ENCODE measurements around the gene NGLY1. TPM values are rescaled to one million over a fixed set of nuclear protein-coding genes. Genes with fewer than 3 reads are reported as not detected.

NGLY1 gene
- total RNA-seq, 1 experiment from 2014 or later: 27.0 TPM

DNA sequence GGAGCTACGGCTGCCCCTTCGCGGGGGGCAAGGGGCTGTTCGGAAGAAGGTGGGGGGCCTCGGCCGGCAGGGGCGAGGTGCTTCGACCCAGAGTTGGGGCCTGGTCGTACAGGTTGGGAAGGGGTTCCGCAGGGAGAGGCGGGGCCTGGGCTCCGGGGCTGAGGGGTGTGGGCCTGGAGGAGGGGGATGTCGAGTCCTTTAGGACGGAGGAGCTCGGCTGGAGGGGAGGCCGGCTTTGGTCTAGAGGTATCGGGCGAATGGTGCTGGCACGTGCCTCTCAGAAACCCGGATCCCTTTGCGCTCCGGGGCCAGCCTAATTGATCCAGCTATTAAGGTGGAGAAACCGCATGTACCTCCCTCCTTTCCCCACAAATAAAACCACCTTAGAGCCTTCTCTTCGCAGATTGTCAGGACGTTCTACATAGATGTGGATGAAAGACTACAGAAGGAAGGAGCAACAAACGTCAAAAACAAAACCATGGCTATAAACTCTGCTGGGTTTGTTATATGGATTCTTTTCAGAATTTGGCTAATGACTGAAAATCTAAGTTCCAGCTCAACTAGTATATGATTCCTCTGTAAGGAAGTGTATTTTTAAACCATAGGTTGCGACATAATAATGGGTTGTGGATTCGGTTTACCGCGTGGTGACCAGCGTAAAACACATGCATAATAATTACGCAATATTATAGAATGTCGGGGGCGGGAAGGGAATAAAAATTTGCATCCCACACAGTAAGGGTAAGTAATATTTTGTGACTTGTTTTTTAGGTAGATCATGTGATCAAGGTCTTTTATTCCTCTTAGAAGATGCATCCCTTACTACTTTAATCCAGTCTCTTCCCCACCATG lies 644 bp upstream of the NGLY1 start:
- 0 out of 2 replicates have a peak overlapping the region, but pooled peaks have one; percentile 68 for H3K14ac ChIP-seq (ENCODE audit: insufficient read depth, low read length)
- DNase-seq: peak; percentile 86
- no peak overlapping the region for H4K5ac ChIP-seq (ENCODE audit: insufficient read length, low read depth, low read length)
- H3K27ac ChIP-seq (ENCODE audit: insufficient read length, low read depth, low read length): no peak overlapping the region
- H3K4me1 ChIP-seq (ENCODE audit: insufficient read depth, low read length): no peaks in the 10 kb centered on the region
- no peaks in the 10 kb centered on the region for H4K20me1 ChIP-seq (ENCODE audit: control insufficient read depth, insufficient read depth, insufficient read length)
- no peak overlapping the region for H2BK12ac ChIP-seq (ENCODE audit: insufficient read length, low read depth, low read length)
- peak overlapping the region; percentile 83 for H3K18ac ChIP-seq (ENCODE audit: insufficient read length, low read depth, low read length)
- no peak overlapping the region for H2AK5ac ChIP-seq (ENCODE audit: insufficient read length, low read length)
- H3K4ac ChIP-seq (ENCODE audit: low read depth, low read length): no peak overlapping the region
- WGBS (ENCODE audit: extremely low coverage, insufficient read length, low lambda C conversion rate): no CpG with 5 or more reads among the region's 34 CpGs
- Mint-ChIP-seq H3K36me3 (ENCODE audit: insufficient read depth in 1 of 3, low read depth in 3 of 3) (peaks cover 0 to 8% (median 0%) of the 10 kb centered on the region in 3 experiments; a peak in 2 of 7 replicates), H3K4me3 (peak overlapping the region; percentile 68 to 77), H3K4me1 (peaks cover 35 to 36% of the 10 kb centered on the region in 2 experiments), H3K27ac (peak overlapping the region in 1 of 3 experiments; percentile 95; a peak in 2 of 7 replicates), H3K9me3 (peaks cover 0 to 4% of the 10 kb centered on the region in 2 experiments; a peak in 1 of 5 replicates), H3K27me3 (ENCODE audit: low read depth) (peaks cover 7% of the 10 kb centered on the region)
- no peak overlapping the region for H3K56ac ChIP-seq (ENCODE audit: insufficient read length, low read depth, low read length)
- peak overlapping the region; percentile 11 for H3K9ac ChIP-seq (ENCODE audit: extremely low read depth, insufficient read length, low read length)
- no peak overlapping the region for H3T11ph ChIP-seq (ENCODE audit: low read length)
- H2AFZ ChIP-seq (ENCODE audit: low read length): peak overlapping the region; percentile 82
- no peaks in the 10 kb centered on the region for H3K9me3 ChIP-seq (ENCODE audit: control insufficient read depth, low read depth, low read length)
- H3K79me1 ChIP-seq (ENCODE audit: insufficient read depth, low read depth, low read length, poor library complexity, severe bottlenecking): no peaks in the 10 kb centered on the region
- H4K91ac ChIP-seq (ENCODE audit: insufficient read length, low read depth, low read length): no peak overlapping the region
- H3K27me3 ChIP-seq (ENCODE audit: insufficient read depth, low read length): no peaks in the 10 kb centered on the region
- no peak overlapping the region for H3K23ac ChIP-seq (ENCODE audit: insufficient read length, low read depth, low read length)
- no peak overlapping the region for H2BK120ac ChIP-seq (ENCODE audit: low read depth, low read length, poor library complexity, severe bottlenecking)
- H2BK15ac ChIP-seq (ENCODE audit: low read depth, low read length): no peak overlapping the region; the same call in 1 of the 2 replicates
- peak overlapping the region; percentile 69 for H3K4me2 ChIP-seq (ENCODE audit: insufficient read depth, insufficient read length, low read length)
- H3K79me2 ChIP-seq (ENCODE audit: insufficient read depth, low read length): no peaks in the 10 kb centered on the region; the same call in 1 of the 2 replicates
- no peak overlapping the region for H4K8ac ChIP-seq (replicated peaks; ENCODE audit: insufficient read length, low read depth, low read length)
- H3K23me2 ChIP-seq (ENCODE audit: insufficient read length, low read depth, low read length, poor library complexity, severe bottlenecking): peaks cover 5% of the 10 kb centered on the region
- H2BK5ac ChIP-seq (ENCODE audit: insufficient read length, low read length): no peak overlapping the region
- no peak overlapping the region for H2BK20ac ChIP-seq (ENCODE audit: low read depth, low read length, poor library complexity, severe bottlenecking)
- TF ChIP-seq, protein P1, sequence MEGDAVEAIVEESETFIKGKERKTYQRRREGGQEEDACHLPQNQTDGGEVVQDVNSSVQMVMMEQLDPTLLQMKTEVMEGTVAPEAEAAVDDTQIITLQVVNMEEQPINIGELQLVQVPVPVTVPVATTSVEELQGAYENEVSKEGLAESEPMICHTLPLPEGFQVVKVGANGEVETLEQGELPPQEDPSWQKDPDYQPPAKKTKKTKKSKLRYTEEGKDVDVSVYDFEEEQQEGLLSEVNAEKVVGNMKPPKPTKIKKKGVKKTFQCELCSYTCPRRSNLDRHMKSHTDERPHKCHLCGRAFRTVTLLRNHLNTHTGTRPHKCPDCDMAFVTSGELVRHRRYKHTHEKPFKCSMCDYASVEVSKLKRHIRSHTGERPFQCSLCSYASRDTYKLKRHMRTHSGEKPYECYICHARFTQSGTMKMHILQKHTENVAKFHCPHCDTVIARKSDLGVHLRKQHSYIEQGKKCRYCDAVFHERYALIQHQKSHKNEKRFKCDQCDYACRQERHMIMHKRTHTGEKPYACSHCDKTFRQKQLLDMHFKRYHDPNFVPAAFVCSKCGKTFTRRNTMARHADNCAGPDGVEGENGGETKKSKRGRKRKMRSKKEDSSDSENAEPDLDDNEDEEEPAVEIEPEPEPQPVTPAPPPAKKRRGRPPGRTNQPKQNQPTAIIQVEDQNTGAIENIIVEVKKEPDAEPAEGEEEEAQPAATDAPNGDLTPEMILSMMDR (conservative IDR thresholded peaks at IDR 0.05): no peak
